SU-DHL-6 (cell line): ENCODE results near the gene ZSWIM4.

Experiments
- H2AFZ ChIP-seq: fragments of 200-600 bp; sonication (generic); 2 replicates; pipeline ENCODE4 v1.6.1; 2014; ENCODE audit warnings: low read depth, mild to moderate bottlenecking, moderate library complexity, mixed read lengths, antibody characterized with exemption, low read length; ENCODE audit not compliant: severe bottlenecking
- H3F3A ChIP-seq: fragments of 200-600 bp; shearing (Covaris generic); 2 replicates; pipeline ENCODE4 v1.6.0; 2016; ENCODE audit warnings: antibody characterized with exemption, mild to moderate bottlenecking; ENCODE audit not compliant: insufficient read depth
- H3K27ac ChIP-seq: fragments of 200-600 bp; sonication (generic); 2 replicates; pipeline ENCODE4 v1.5.1; 2016; ENCODE audit warnings: low read depth, mild to moderate bottlenecking, low read length, moderate library complexity, mixed read lengths
- H3K27me3 ChIP-seq: fragments of 200-600 bp; sonication (generic), shearing (Covaris generic); 2 replicates; pipeline ENCODE4 v1.6.0; 2014; ENCODE audit warnings: mild to moderate bottlenecking, low read length
- H3K36me3 ChIP-seq: fragments of 200-600 bp; sonication (generic); 2 replicates; pipeline ENCODE4 v1.6.1; 2014; ENCODE audit warnings: mild to moderate bottlenecking, low read length, mixed read lengths
- H3K4me2 ChIP-seq: fragments of 300-600, 200-600 bp; shearing (Covaris generic), sonication (generic); 2 replicates; pipeline ENCODE4 v1.6.0; 2014; ENCODE audit warnings: low read length, low read depth, mild to moderate bottlenecking; ENCODE audit not compliant: poor library complexity, severe bottlenecking
- H3K4me3 ChIP-seq: fragments of 200-600 bp; sonication (generic); 2 replicates; pipeline ENCODE4 v1.5.1; 2014; ENCODE audit warnings: antibody characterized with exemption, low read length, mild to moderate bottlenecking, mixed read lengths; ENCODE audit not compliant: insufficient read depth, poor library complexity, severe bottlenecking
- H3K79me2 ChIP-seq: fragments of 200-600 bp; sonication (generic); 2 replicates; pipeline ENCODE4 v1.6.1; 2014; ENCODE audit warnings: mild to moderate bottlenecking, low read length, moderate library complexity; ENCODE audit not compliant: insufficient read depth
- H3K9ac ChIP-seq: fragments of 200-600 bp; sonication (generic); 2 replicates; pipeline ENCODE4 v1.7.0; 2014; ENCODE audit warnings: mild to moderate bottlenecking, low read length
- H3K9me2 ChIP-seq: fragments of 200-600 bp; sonication (generic); replicated peaks from 2 replicates; pipeline ENCODE4 v1.6.1; 2014; ENCODE audit warnings: low read length; ENCODE audit not compliant: insufficient read depth
- H3K9me3 ChIP-seq: fragments of 200-600 bp; sonication (generic); 2 replicates; pipeline ENCODE4 v1.6.1; 2014; ENCODE audit warnings: low read length, mixed read lengths; ENCODE audit not compliant: insufficient read depth
- H4K20me1 ChIP-seq: fragments of 200-600 bp; sonication (generic); 2 replicates; pipeline ENCODE4 v1.6.1; 2014; ENCODE audit warnings: low read depth, mild to moderate bottlenecking, antibody characterized with exemption, low read length, moderate library complexity, mixed read lengths
- CTCF ChIP-seq: fragments of 200-600 bp; sonication (generic); IDR thresholded peaks from one replicate; pipeline ENCODE4 v1.5.1; 2017; ENCODE audit warnings: antibody characterized with exemption, mild to moderate bottlenecking, low read length, moderate library complexity; ENCODE audit not compliant: insufficient read depth, poor library complexity, severe bottlenecking
- EZH2phosphoT487 ChIP-seq: fragments of 200-600 bp; sonication (generic), shearing (Covaris generic); conservative IDR thresholded peaks from 2 replicates; pipeline ENCODE4 v1.6.1; 2018; ENCODE audit warnings: mild to moderate bottlenecking, antibody characterized with exemption, low read length, moderate library complexity, mixed read lengths

ZSWIM4 gene

GRCh38 chr19:13864667-13865570 is 69.7 kb downstream of the ZSWIM4 start:
- Histone ChIP-seq H3F3A (no peaks in the 10 kb centered on the region), H3K27me3 (no peaks in the 10 kb centered on the region), H3K9me2 (no peaks in the 10 kb centered on the region), H3K9me3 (no peaks in the 10 kb centered on the region), H3K36me3 (no peaks in the 10 kb centered on the region), H3K9ac (no peak overlapping the region), H3K4me3 (no peak overlapping the region), H3K4me2 (no peak overlapping the region), H3K27ac (no peak overlapping the region), H3K79me2 (no peaks in the 10 kb centered on the region), H4K20me1 (no peaks in the 10 kb centered on the region), H2AFZ (no peak overlapping the region)
- no peak for TF ChIP-seq EZH2phosphoT487
- TF ChIP-seq CTCF = no peak

GRCh38 chr19:13865571-13866462 is 70.6 kb downstream of the ZSWIM4 start:
- Histone ChIP-seq H3K9ac (no peak overlapping the region), H4K20me1 (no peaks in the 10 kb centered on the region), H3K4me3 (no peak overlapping the region), H3F3A (no peaks in the 10 kb centered on the region), H2AFZ (no peak overlapping the region), H3K36me3 (no peaks in the 10 kb centered on the region), H3K9me3 (no peaks in the 10 kb centered on the region), H3K79me2 (no peaks in the 10 kb centered on the region), H3K27me3 (no peaks in the 10 kb centered on the region), H3K27ac (no peak overlapping the region), H3K4me2 (no peak overlapping the region), H3K9me2 (no peaks in the 10 kb centered on the region)
- TF ChIP-seq EZH2phosphoT487 (no peak), CTCF (no peak)

- Histone ChIP-seq H3K4me3 (no peak overlapping the region), H3K27me3 (no peaks in the 10 kb centered on the region), H3K9me2 (no peaks in the 10 kb centered on the region), H3K4me2 (no peak overlapping the region), H3K9ac (no peak overlapping the region), H2AFZ (no peak overlapping the region), H3K9me3 (no peaks in the 10 kb centered on the region), H3K79me2 (no peaks in the 10 kb centered on the region), H3K27ac (no peak overlapping the region), H3K36me3 (no peaks in the 10 kb centered on the region), H3F3A (no peaks in the 10 kb centered on the region), H4K20me1 (no peaks in the 10 kb centered on the region)
- TF ChIP-seq CTCF (no peak), EZH2phosphoT487 (no peak)
Observed at GRCh38 chr19:13866463-13867046, 71.3 kb downstream of the ZSWIM4 start.
